CD4-positive, alpha-beta T cell treated with Interleukin-21 for 1 hour (primary cell): ENCODE data around the gene SRR.
"Not testable (repeated sequence)": the region's sequence is repeated elsewhere in the genome, so short reads cannot be mapped to it uniquely, and the experiment has no call there.

Experiments used
- DNase-seq: peaks from one replicate; pipeline ENCODE4 v3.0.0-alpha.2; 2020

Gene SRR

DNA sequence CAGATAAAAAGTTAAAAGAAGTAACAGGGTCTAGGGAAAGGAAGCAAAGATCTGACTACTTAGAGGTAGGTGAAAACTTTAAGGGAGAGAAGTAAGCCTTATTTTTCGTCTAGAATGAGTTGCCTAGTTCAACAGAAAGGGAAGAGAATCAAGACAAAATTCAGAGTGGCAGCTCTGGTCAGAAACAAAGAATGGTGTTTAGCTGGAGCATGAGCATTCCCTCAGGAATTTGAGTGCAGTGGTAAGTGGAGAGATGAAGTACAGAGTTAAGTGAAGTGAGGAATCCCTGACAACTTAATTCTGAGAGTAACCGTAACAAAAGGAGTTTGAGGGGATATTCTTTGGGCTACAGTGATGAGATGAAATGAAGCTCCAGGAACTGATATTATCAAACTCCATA, 11.7 kb upstream of the SRR start:
- DNase-seq = no peak

DNA sequence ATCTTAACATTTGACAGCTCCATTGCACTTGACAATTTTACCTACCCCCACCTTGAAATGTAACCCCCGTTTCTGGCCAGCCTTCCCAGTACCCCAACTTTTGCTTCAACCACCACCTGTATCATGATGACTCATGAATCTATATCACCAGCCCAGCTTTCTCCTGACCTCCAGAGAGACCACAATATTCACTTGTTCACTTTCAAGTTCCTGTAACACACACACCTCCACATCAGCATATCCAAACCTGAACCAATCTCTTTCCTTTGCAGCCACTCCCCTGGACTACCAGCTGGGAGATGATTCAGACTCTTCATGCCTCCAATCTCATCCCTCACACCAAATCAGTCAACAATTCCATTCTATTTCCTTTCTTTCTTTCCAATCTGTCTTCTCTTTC, 8.2 kb upstream of the SRR start:
- no peak for DNase-seq

DNA sequence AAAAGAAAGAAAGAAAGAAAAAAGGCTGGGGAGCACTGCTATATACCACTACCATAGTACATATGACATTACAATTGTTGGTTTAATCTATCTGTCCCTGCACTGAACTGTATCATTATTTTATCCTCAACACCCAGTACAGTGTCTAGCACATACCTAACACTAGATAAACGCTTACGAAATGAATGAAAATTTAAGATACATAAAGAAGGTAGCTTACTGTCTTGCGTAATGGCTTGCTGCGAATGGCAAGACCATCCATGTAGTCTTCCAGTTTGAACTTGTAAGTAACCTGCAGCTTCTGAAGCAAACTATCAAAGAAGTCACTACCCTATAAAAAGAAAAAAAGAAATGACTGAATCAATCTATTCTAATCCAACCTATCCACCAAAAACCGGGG, 6.7 kb upstream of the SRR start:
- no peak for DNase-seq

DNA sequence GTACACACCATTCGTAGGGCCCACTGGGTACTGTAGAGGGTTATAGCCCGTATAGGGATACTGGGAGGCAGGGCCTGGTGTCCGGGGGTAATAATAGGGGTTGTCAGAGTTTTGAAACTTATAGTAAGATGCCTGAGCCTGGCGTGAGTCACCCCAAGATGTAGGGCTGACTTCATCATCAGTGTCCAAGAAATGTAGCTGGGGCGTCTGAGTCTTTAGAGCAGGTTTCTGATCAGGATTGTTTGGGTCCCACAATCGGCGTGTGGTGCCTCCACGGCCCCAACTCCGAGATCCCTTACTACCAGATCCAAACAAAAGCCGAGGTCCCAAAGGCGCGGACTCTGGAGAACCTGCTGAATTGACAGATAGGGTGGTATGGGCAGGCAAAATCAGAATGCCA, 4.6 kb upstream of the SRR start:
- DNase-seq = no peak

DNA sequence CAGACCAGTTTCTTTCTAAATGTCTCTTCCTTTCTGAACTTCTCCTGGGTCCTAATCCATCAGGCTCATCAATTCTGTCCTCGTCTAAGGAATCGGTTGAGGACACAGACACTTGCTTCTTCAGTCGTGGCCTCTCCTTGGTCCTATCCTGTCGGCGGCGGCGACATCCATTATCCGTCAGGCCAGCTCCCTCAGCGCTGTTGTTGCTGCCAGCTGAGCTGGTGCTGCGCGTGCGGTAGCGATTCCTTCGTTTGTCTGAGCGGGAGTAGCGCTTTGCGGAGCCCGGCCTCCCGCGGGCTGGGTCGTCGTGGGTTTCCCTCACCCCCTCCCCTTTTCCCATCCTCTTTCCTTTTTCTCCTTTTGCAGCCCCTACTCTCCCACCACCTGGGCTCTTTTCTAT, 4.0 kb upstream of the SRR start:
- no peak for DNase-seq

DNA sequence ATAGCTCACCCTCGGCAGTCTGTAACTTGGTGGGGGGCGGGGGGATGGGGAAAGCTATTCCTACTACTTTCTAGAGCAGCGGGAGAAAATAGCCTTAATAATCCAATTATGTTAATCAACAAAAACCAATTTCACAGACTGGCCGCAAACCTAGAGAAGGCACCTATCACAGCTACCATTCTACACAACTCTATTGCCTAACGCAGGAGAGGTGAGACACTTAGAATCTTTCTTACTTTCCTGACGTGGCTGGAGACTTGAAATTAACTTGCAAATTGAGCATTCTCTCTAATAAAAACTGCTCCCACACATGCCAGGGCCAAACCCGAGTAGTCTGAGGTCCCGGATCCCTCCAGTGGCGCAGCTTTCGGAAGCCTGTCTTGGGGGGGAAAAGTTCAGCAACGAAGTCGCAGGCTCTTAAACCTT, 959 bp upstream of the SRR start:
- peak; percentile 12 for DNase-seq

DNA sequence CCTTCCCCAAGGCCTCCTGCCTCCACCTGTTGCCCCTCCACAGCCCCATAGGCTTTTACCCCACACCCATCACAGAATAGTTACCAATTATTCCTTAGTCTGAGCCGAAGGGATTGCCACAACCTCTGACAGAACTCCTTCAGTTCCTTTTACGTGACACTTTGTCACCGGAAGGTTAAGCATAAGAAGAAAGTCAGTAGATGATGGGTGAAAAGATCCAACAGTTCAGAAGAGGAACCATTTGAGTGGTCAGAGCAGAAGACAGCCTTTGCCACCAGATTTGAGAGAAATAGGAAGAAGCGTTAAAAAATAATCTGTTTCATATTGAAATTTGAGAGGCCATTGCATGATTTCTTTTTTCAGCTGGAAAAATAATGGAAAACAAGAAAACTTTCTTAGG, 1.2 kb downstream of the SRR start:
- no peak for DNase-seq

DNA sequence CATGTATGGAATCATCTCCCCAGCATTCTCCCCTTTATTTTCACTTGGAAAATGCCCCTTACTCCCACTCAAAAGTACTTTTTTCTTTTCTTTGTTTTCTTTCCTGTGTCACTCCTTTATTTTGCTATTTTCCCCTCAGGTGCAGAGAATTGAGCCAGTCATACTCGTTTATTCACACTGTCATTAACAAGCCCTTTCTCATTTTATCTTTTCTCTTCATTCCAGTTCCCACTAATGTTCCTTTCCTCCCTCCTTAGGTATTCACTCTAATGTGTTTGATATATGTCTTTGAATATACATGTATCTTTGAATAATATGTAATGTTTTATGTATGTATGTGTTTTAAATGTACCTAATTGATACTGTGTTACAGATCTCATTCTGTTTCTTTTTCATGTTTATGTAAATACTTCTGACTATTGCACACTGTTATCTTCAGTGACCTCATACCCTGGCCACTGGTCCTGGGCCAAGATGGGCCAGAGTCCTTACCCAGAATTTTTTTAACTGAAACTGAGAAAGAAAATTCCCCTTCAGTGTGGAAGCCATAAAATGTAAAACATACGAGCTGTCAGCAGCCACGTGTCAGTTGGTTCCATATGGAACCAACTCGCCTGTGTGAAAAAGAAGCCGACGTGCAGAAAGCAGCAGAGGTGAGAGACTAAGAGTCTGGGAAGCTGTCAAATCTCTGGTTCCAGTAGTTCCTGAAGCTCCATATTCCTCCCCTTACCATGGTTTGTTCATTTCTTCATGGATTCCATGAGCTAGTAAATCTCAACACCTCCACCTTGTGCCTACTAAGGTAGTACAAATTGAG, 5.8 kb downstream of the SRR start:
- no peak for DNase-seq

DNA sequence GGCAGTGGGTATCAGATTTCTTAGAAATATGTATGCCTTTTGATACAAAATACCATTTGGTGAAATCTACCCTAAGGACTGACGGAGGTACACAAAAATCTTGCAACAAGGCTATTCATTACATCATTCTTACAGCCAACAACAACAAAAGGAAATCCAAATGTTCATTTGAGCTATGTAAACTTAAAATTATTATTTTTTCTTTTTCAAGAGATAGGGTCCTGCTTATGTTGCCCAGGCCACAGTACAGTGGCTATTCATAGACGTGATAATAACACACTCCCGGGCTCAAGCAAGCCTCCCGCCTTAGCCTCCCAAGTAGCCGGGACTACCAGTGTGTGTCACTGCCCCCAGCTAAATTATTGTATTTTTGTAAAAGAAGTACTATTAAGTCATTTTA, 9.0 kb downstream of the SRR start:
- no peak for DNase-seq

DNA sequence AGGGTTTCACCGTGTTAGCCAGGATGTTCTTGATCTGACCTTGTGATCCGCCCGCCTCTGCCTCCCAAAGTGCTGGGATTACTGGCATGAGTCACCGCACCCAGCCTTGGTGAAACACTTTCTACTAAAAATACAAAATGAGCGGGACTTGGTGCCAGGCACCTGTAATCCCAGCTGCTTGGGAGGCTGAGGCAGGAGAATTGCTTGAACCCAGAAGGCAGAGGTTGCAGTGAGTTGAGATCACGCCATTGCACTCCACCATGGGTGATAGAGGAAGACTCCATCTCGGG, 13.1 kb downstream of the SRR start:
- not testable (repeated sequence) for DNase-seq

DNA sequence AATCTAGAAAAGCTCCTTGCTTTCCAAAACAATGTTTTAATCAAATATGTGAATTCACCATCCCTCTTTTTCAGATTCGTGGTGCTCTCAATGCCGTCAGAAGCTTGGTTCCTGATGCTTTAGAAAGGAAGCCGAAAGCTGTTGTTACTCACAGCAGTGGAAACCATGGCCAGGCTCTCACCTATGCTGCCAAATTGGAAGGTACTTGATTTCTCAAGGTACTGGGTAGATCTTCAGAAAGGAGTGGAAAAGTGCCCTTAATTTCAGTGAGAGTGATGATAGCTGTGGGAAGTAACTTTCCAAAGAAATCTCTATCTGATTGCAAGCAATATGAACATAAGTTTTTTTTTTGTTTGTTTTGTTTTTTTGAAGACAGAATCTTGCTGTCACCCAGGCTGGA, 14.0 kb downstream of the SRR start:
- DNase-seq = no peak

DNA sequence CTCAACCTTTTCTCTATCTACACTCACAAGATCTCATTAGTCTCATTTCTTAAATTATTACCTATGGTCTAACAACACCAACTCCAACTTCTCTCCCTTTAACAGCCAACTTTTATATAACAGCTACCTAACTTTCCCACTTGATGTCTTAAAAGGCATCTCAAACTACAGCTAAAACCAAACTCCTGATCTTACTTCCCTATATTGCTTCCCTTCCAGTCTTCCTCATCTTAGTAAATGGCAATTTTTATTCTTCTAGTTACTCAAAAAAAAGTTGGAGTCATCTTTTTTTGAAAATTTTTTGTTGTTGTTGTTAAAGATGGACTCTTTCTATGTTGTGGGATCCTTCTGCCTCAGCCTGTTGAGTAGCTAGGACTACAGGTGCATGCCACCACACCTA, 15.3 kb downstream of the SRR start:
- no peak for DNase-seq

DNA sequence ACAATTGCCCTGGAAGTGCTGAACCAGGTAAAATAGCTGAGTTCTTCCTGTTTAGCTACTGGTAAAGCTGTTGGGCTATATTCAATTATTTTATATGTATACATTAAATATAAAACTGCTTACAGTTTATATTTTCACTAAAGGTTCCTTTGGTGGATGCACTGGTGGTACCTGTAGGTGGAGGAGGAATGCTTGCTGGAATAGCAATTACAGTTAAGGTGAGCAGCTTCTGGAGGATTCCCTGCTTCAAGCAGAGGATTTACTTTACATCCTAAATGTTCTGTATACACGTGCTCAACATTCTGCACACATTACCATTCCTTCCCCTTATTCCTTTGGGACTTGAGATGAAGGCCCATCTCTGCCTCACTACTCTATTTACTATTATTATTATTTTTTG, 17.6 kb downstream of the SRR start:
- DNase-seq = no peak

DNA sequence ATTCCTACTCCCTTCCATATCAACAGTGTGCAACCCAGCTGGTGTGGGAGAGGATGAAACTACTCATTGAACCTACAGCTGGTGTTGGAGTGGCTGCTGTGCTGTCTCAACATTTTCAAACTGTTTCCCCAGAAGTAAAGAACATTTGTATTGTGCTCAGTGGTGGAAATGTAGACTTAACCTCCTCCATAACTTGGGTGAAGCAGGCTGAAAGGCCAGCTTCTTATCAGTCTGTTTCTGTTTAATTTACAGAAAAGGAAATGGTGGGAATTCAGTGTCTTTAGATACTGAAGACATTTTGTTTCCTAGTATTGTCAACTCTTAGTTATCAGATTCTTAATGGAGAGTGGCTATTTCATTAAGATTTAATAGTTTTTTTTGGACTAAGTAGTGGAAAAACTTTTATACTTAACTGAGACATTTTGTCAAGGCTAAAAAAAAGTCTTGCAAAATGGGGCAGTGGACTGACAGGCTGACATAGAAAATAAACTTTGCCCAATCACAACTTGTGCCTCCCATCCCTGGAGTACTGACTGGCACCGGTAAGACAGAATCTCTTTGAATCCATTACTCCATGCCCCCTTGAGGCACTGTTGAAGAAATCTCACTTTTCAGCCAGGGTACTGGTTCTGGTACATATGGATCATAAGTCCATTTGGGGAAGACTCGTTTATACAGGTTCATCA, 20.0 kb downstream of the SRR start:
- no peak for DNase-seq

DNA sequence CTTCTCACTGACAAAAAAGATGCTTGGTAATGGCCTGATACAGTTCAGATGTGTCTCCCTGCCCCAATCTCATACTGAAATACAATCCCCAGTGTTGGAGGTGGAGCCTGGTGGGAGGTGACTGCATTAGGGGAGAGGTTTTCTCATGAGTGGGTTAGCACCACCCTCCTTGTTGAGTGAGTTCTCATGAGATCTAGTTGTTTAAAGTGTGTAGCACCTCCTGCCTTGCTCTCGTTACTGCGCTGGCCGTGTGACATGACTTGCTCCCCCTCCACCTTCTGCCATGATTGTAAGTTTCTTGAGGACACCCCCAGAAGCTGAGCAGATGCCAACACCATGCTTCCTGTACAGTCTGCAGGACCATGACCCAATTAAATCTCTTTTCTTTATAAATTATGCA, 27.6 kb downstream of the SRR start:
- DNase-seq = no peak

DNA sequence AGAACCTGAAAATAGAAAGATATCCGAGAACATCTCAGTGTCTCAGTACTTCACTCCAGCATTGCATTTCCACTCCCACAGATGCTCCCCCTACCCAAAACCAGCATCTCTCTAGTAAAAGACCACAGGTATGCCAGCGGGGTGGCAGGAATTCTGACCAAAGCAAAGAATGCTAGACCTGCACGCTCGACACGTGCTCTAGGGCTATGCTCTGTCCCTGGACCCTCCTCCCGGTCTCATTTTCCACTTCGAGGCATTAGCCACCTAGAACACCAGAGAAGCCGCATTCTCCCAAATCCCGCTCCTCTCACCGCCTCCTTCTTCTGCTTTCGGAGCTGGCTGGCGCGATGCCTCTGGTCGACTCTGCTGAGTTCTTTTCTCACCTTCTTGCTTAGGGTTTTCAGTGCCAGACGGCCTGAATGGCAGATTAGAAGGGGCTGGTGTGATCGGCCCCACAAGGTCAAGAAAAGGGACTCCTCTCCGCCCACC, 32.0 kb downstream of the SRR start:
- no peak for DNase-seq

DNA sequence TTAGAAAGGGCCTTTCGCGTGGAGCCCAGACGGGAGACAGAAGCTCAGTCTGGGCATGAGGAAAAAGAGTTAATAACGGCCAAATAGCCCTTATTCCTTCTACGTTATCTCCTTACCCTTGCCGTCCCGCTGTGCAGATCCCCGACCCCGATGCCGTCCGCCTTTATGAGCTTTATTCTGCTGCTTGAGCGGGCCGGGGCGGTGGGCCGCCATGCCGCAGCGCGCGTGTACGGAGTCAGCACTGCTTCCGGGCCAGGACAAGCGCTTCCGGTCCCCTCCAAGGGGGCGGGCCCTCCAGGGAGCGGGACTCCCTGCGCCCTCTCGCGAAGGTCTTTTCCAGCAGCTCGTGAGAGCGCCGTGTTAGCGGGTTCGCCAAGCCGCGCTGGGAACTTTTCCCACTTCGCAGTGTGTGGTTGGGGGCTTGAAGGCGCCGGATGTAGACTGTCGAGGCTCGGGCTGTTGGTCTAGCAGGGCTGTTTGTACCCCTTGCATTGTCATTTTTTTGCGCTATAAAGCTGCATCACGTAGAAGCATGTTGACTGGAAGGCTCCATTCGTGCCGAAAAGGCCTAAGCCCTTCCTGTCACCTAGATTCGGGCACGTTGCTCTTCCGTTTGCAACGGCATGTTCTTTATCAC, 32.6 kb downstream of the SRR start, which contains the start of gene TSR1:
Gene TSR1, minus strand, starts transcription at position 243 of the 637 bp plus-strand sequence. Its CDS starts 30 bp downstream, at position 213.
- DNase-seq = peak; percentile 86

DNA sequence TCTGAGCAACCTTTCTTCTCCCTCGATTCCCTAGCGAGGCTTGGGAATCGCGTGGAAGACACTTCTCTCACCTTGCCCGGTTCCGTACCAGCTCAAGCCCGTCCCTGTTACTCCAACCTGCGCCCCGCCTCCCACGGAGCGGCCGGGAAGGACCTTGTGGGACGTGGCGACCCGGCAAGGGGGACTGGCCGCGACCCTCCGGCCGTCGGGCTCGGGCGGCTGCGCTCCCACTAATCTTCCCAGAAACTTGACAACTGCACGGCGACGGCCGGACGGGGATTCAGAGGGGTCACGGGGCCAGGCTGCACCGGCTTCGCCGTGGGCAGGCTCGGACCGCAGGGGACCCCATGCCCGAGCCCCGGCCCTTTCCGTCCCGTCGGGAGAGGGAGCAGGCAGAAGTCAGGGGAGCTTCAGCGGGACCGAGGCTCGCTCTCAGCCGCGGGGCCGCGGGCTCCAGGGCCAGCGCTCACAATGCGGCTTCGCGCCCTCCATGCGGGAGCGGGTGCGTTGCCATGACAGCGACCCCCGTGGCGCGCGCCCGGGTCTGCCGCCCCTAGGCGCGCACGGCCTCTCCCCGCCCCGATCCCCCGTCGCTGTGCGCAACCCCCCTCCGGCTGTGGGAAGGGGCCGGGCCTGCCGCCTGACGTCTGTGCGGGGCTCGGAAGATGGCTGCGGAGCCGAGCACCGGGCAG, 33.2 kb downstream of the SRR start, which contains the start of gene SGSM2:
Gene SGSM2, plus strand, starts transcription at position 650 of the 692 bp plus-strand sequence. CDS start 188 bp downstream, outside the sequence.
- DNase-seq = peak; percentile 80

DNA sequence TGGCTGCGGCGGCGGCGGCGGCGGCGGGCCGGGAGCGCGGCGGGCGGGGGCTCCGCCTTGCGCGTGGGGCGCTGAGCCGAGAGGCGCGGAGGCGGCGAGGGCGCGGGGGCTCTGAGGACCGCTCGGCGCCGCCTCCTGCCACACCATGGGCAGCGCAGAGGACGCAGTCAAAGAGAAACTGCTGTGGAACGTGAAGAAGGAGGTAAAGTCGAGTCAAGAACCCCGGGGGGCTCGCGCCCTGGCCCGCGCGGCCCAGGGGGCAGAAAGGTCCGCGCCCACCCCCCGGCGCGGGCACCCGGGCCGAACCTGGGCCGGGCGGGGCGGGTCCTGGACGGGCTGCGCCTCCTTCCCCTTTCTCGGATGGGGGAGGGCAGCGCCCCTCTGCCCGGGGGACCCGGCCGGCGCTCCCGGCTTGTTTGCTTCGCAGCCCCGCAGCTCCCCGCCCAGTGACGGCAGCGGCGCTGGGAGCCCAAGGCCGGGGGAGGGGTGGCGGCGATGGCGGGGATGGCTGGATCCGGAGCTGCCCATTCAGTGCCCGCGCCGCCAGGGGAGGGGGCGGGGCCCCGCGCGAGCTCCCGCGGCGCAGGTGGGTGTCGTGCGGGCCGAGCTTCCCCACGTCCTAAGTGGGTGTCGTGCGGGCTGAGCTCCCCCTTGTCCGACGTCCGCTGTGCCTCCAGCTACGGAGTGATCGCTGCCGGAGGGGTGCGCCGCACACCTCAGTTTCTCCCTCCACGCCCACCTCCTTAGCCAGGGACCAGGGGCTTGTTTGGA, 34.0 kb downstream of the SRR start:
- peak; percentile 64 for DNase-seq

DNA sequence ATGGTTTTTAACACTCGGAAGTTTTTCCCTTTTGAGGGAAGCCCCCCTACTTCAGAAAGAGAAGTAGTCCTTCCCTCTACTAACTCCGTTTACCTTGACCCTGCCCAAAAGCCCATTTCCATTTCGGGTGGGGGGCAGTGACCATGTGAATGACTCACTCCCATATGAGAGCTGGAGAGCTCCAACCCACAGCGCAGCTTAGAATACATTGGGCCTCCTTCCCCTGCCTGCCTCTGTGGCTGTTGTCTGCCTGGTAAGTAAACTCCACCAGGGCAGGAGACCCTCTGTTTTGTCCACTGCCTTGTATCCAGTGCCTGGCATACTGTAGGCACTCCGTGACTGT, 34.5 kb downstream of the SRR start:
- DNase-seq = no peak

DNA sequence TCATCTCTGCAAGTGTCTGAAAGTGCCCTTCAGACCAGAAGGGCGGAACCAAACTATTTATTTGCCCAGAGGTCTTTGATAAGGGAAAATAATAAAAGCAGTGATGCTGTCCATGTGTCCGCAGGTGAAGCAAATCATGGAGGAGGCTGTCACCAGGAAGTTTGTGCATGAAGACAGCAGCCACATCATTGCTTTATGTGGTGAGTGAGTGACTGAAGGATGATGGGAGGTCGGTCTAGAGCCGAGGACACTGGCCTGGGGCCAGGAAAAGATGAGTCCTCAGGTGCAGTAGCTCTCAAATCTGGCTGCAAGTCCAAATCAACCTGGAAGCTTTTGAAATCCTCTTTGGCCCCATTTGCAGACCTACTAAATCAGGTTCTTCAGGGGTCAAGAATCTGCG, 39.7 kb downstream of the SRR start:
- DNase-seq = peak; percentile 3

DNA sequence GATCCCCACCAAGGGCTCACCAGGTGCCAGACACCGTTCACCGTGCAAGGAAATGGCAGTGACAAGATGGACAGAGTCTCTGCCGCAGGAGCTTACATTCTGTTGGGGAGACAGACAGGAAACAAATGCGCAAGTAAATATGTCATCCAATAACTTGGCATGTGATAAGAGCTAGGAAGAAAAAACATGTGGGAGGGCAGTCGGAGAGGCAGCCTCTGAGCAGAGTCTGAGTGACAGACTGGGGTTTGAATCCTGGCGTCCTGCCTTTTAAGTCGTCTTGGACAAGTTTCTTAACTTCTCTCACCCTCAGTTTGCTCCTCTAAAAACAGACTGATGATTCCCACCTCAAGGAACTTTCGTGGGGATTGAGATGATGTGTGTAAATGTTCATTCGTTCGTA, 40.8 kb downstream of the SRR start:
- DNase-seq = no peak

DNA sequence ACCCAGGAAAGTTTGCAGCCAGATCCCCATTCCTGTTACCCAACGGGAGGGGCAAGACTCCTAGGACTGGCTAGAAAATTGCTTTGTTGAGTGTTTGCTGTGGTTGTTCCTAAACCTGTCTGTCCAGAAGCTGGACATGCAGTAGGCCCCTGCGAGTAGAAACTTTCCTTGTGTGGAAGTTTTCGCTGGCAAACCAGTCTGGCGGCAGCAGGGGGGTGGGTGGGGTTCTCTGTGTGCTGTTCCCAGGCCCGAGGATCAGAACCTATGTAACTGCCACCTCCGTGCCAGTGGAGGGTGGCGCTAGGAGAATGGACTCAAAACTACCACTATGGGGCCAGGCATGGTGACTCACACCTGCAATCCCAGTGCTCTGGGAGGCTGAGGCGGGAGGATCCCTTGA, 42.7 kb downstream of the SRR start:
- DNase-seq = no peak
